SU-DHL-6 (cell line): Measurements from ENCODE around the gene CEP126.

Experiments used
- H2AFZ ChIP-seq: fragments of 200-600 bp; sonication (generic); 2 replicates; pipeline ENCODE4 v1.6.1; 2014; ENCODE audit warnings: low read depth, mild to moderate bottlenecking, moderate library complexity, mixed read lengths, antibody characterized with exemption, low read length; ENCODE audit not compliant: severe bottlenecking
- H3F3A ChIP-seq: fragments of 200-600 bp; shearing (Covaris generic); 2 replicates; pipeline ENCODE4 v1.6.0; 2016; ENCODE audit warnings: antibody characterized with exemption, mild to moderate bottlenecking; ENCODE audit not compliant: insufficient read depth
- H3K27ac ChIP-seq: fragments of 200-600 bp; sonication (generic); 2 replicates; pipeline ENCODE4 v1.5.1; 2016; ENCODE audit warnings: low read depth, mild to moderate bottlenecking, low read length, moderate library complexity, mixed read lengths
- H3K27me3 ChIP-seq: fragments of 200-600 bp; sonication (generic), shearing (Covaris generic); 2 replicates; pipeline ENCODE4 v1.6.0; 2014; ENCODE audit warnings: mild to moderate bottlenecking, low read length
- H3K36me3 ChIP-seq: fragments of 200-600 bp; sonication (generic); 2 replicates; pipeline ENCODE4 v1.6.1; 2014; ENCODE audit warnings: mild to moderate bottlenecking, low read length, mixed read lengths
- H3K4me2 ChIP-seq: fragments of 300-600, 200-600 bp; shearing (Covaris generic), sonication (generic); 2 replicates; pipeline ENCODE4 v1.6.0; 2014; ENCODE audit warnings: low read length, low read depth, mild to moderate bottlenecking; ENCODE audit not compliant: poor library complexity, severe bottlenecking
- H3K4me3 ChIP-seq: fragments of 200-600 bp; sonication (generic); 2 replicates; pipeline ENCODE4 v1.5.1; 2014; ENCODE audit warnings: antibody characterized with exemption, low read length, mild to moderate bottlenecking, mixed read lengths; ENCODE audit not compliant: insufficient read depth, poor library complexity, severe bottlenecking
- H3K79me2 ChIP-seq: fragments of 200-600 bp; sonication (generic); 2 replicates; pipeline ENCODE4 v1.6.1; 2014; ENCODE audit warnings: mild to moderate bottlenecking, low read length, moderate library complexity; ENCODE audit not compliant: insufficient read depth
- H3K9ac ChIP-seq: fragments of 200-600 bp; sonication (generic); 2 replicates; pipeline ENCODE4 v1.7.0; 2014; ENCODE audit warnings: mild to moderate bottlenecking, low read length
- H3K9me2 ChIP-seq: fragments of 200-600 bp; sonication (generic); replicated peaks from 2 replicates; pipeline ENCODE4 v1.6.1; 2014; ENCODE audit warnings: low read length; ENCODE audit not compliant: insufficient read depth
- H3K9me3 ChIP-seq: fragments of 200-600 bp; sonication (generic); 2 replicates; pipeline ENCODE4 v1.6.1; 2014; ENCODE audit warnings: low read length, mixed read lengths; ENCODE audit not compliant: insufficient read depth
- H4K20me1 ChIP-seq: fragments of 200-600 bp; sonication (generic); 2 replicates; pipeline ENCODE4 v1.6.1; 2014; ENCODE audit warnings: low read depth, mild to moderate bottlenecking, antibody characterized with exemption, low read length, moderate library complexity, mixed read lengths
- CTCF ChIP-seq: fragments of 200-600 bp; sonication (generic); IDR thresholded peaks from one replicate; pipeline ENCODE4 v1.5.1; 2017; ENCODE audit warnings: antibody characterized with exemption, mild to moderate bottlenecking, low read length, moderate library complexity; ENCODE audit not compliant: insufficient read depth, poor library complexity, severe bottlenecking
- EZH2phosphoT487 ChIP-seq: fragments of 200-600 bp; sonication (generic), shearing (Covaris generic); conservative IDR thresholded peaks from 2 replicates; pipeline ENCODE4 v1.6.1; 2018; ENCODE audit warnings: mild to moderate bottlenecking, antibody characterized with exemption, low read length, moderate library complexity, mixed read lengths

The CEP126 gene

DNA sequence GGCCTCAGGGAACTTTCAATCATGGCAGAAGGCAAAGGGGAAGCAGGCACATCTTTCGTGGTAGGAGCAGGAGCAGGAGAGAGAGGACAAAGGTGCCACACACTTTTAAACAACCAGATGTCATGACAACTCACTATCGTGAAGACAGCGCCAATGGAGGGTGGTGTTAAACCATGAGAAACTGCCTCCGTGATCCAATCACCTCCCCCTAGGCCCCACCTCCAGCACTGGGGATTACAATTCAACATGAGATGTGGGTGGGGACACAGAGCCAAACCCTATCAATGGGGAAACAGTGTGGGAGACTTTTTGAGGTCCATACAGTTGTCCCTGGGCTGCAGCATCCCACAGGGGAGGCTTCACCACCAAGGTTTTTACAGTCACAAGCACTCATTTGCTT is 90.5 kb downstream of the CEP126 start:
- no peak overlapping the region for H3K4me3 ChIP-seq
- H3K27me3 ChIP-seq = no peaks in the 10 kb centered on the region

DNA sequence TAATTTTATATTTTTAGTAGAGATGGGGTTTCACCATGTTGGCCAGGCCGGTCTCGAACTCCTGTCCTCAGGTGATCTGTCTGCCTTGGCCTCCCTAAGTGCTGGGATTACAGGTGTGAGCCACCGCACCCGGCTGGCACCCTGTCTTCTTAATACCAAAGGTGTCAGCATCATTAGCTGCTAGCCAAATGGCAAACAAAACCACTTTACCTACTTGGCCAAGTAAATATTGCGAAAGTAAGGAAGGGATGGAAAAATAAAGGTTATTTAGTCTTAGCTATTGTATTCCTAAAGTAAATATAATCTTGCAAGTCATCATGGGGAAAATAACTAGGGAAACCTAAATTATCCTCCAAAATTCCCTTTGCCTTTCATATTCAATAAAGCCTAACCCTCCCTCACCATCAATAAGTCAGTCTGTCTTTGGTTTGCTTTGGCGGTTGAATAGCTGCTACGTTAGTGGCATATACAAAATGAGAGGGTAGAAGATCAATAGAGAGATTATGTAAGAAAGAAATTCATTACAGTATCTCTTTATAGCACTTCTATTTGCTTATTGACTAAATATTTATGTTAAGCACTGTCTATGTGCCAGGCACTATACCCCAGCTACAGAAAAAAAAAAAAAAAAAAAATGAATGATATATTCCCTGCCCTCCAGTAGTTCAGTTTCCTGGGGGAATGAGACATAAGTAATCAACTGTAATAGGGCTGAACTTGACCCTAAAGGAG is 92.2 kb downstream of the CEP126 start:
- no peaks in the 10 kb centered on the region for H3K27me3 ChIP-seq
- H3F3A ChIP-seq = no peaks in the 10 kb centered on the region
- H3K9me2 ChIP-seq = no peaks in the 10 kb centered on the region
- no peak overlapping the region for H3K4me3 ChIP-seq
- TF ChIP-seq EZH2phosphoT487 (no peak), CTCF (no peak)
- no peak overlapping the region for H3K4me2 ChIP-seq
- no peaks in the 10 kb centered on the region for H3K79me2 ChIP-seq
- no peaks in the 10 kb centered on the region for H4K20me1 ChIP-seq
- no peak overlapping the region for H3K27ac ChIP-seq
- H2AFZ ChIP-seq = no peak overlapping the region
- no peaks in the 10 kb centered on the region for H3K9me3 ChIP-seq
- no peaks in the 10 kb centered on the region for H3K36me3 ChIP-seq
- no peak overlapping the region for H3K9ac ChIP-seq

More for the DNA sequence above, 90.5 kb downstream of the CEP126 start:
- no peaks in the 10 kb centered on the region for H3K9me2 ChIP-seq
- no peaks in the 10 kb centered on the region for H3K9me3 ChIP-seq
- no peaks in the 10 kb centered on the region for H3K36me3 ChIP-seq
- TF ChIP-seq EZH2phosphoT487 (no peak), CTCF (no peak)
- no peaks in the 10 kb centered on the region for H3K79me2 ChIP-seq
- H3K4me2 ChIP-seq = no peak overlapping the region
- H3K9ac ChIP-seq = no peak overlapping the region
- H2AFZ ChIP-seq = no peak overlapping the region
- H4K20me1 ChIP-seq = no peaks in the 10 kb centered on the region
- H3K27ac ChIP-seq = no peak overlapping the region
- no peaks in the 10 kb centered on the region for H3F3A ChIP-seq

GRCh38 chr11:102007567-102008437 is 93.0 kb downstream of the CEP126 start:
- Histone ChIP-seq H4K20me1 (no peaks in the 10 kb centered on the region), H3K36me3 (no peaks in the 10 kb centered on the region), H3K9me2 (no peaks in the 10 kb centered on the region), H3K27me3 (no peaks in the 10 kb centered on the region), H3K79me2 (no peaks in the 10 kb centered on the region), H3K27ac (no peak overlapping the region), H3K4me2 (no peak overlapping the region), H3F3A (no peaks in the 10 kb centered on the region), H2AFZ (no peak overlapping the region), H3K9me3 (no peaks in the 10 kb centered on the region), H3K9ac (no peak overlapping the region), H3K4me3 (no peak overlapping the region)
- no peak for TF ChIP-seq EZH2phosphoT487
- TF ChIP-seq CTCF = peak; percentile 47
